CD4-positive, alpha-beta T cell (primary cell): ENCODE measurements around the gene SAMD9. TPM values are rescaled to one million over a fixed set of nuclear protein-coding genes. Genes with fewer than 3 reads are reported as not detected.
"Not testable (repeated sequence)": the region's sequence is repeated elsewhere in the genome, so short reads cannot be mapped to it uniquely, and the experiment has no call there.

ENCODE experiments used
- ATAC-seq: fragments of 200-7000 bp; cut with Tn5 transposase; one replicate; pipeline ENCODE4 v1.10.0; 2022; ENCODE audit warnings: mild to moderate bottlenecking; ENCODE audit not compliant: poor library complexity
- CTCF ChIA-PET: fragments of 350-600 bp; sonication (Branson Sonifier 250); formaldehyde crosslinking; loops from one replicate; lab custom pipeline; 2021; ENCODE audit warnings: antibody characterized with exemption, inconsistent platforms; lab: Charles Lee
- POLR2A ChIA-PET: fragments of 350-600 bp; sonication (Branson Sonifier 250); formaldehyde crosslinking; loops from one replicate; lab custom pipeline; 2021; ENCODE audit warnings: antibody characterized with exemption, inconsistent platforms; lab: Charles Lee
- DNase-seq, 14 experiments: peaks; one replicate each; pipeline ENCODE4 v3.0.0-alpha.2; 2013 to 2020; ENCODE audit warnings: mixed read lengths in 2 of 14
- H3K27ac ChIP-seq, 2 donors: one replicate each; pipeline versions ENCODE4 v1.5.1 to v1.7.0; 2013; ENCODE audit warnings: low read length in 2 of 2, low read depth in 1 of 2, mild to moderate bottlenecking in 1 of 2
- H3K27me3 ChIP-seq, 2 experiments: 1 replicate in 1 of 2; 2 replicates in 1 of 2; pipeline versions ENCODE4 v1.6.1 to v1.7.0; 2013; ENCODE audit warnings: low read length in 2 of 2, control low read depth in 1 of 2, mild to moderate bottlenecking in 1 of 2, moderate library complexity in 1 of 2; ENCODE audit not compliant: insufficient read depth in 2 of 2, control insufficient read depth in 1 of 2
- H3K36me3 ChIP-seq: one replicate; pipeline ENCODE4 v1.6.1; 2013; ENCODE audit warnings: low read length, control low read depth; ENCODE audit not compliant: insufficient read depth
- H3K4me1 ChIP-seq: one replicate; pipeline ENCODE4 v1.6.1; 2013; ENCODE audit warnings: low read length, control low read depth; ENCODE audit not compliant: insufficient read depth
- H3K4me3 ChIP-seq: one replicate; pipeline ENCODE4 v1.5.1; 2013; ENCODE audit warnings: mild to moderate bottlenecking, low read length, moderate library complexity
- H3K9me3 ChIP-seq, 2 experiments: 1 replicate in 1 of 2; 2 replicates in 1 of 2; pipeline versions ENCODE4 v1.6.1 to v1.7.0; 2013; ENCODE audit warnings: low read length in 2 of 2, mild to moderate bottlenecking in 2 of 2, control low read depth in 1 of 2, moderate library complexity in 1 of 2; ENCODE audit not compliant: control insufficient read depth in 1 of 2, insufficient read depth in 1 of 2
- H3K27ac Mint-ChIP-seq: one replicate; pipeline ENCODE4 v1.8.0; 2020; ENCODE audit warnings: mixed read lengths
- H3K27me3 Mint-ChIP-seq: one replicate; pipeline ENCODE4 v1.8.0; 2021; ENCODE audit warnings: mixed read lengths
- H3K36me3 Mint-ChIP-seq: one replicate; pipeline ENCODE4 v1.8.0; 2021; ENCODE audit warnings: low read depth, mixed read lengths
- H3K4me1 Mint-ChIP-seq: one replicate; pipeline ENCODE4 v1.8.0; 2021; ENCODE audit warnings: low read depth, mixed read lengths
- H3K4me3 Mint-ChIP-seq: one replicate; pipeline ENCODE4 v1.8.0; 2020; ENCODE audit warnings: mild to moderate bottlenecking, mixed read lengths
- H3K9me3 Mint-ChIP-seq: one replicate; pipeline ENCODE4 v1.8.0; 2020; ENCODE audit warnings: mixed read lengths
- CTCF ChIP-seq: fragments of 200-600 bp; IDR thresholded peaks from one replicate; pipeline ENCODE4 v1.8.0; 2022; ENCODE audit warnings: antibody characterized with exemption, mild to moderate bottlenecking
- intact Hi-C, 2 experiments: fragments of 100-400 bp; cut with DNase I in 1 of 2; cut with micrococcal nuclease in 1 of 2; formaldehyde crosslinking; loops; one replicate each; pipeline versions ENCODE4 v1.15.1 to v1.9.0; 2023 to 2025; cut with DNase I, micrococcal nuclease
- total RNA-seq, 174 experiments: library from RNA in 2 of 174; stranded (reverse) in 2 of 174; gene quantifications; one replicate each; pipeline ENCODE4 v1.2.3 and lab custom pipeline; 2021 to 2026

The SAMD9 gene
- total RNA-seq, 2 experiments from 2014 or later = 19.1 to 21.5 TPM

- no peak overlapping the region for H3K27ac Mint-ChIP-seq
Measured at GRCh38 chr7:93062599-93062998, 55.2 kb downstream of the SAMD9 start.

GRCh38 chr7:93060865-93061264, 56.9 kb downstream of the SAMD9 start:
- no peaks in the 10 kb centered on the region for H3K4me1 ChIP-seq
- Mint-ChIP-seq H3K27ac (no peak overlapping the region), H3K9me3 (no peaks in the 10 kb centered on the region), H3K4me1 (no peaks in the 10 kb centered on the region), H3K27me3 (peaks cover 3% of the 10 kb centered on the region), H3K36me3 (no peaks in the 10 kb centered on the region), H3K4me3 (no peak overlapping the region)
- no peaks in the 10 kb centered on the region for H3K36me3 ChIP-seq
- POLR2A ChIA-PET = no interaction called here
- no peak overlapping the region for H3K4me3 ChIP-seq
- CTCF ChIA-PET = no interaction called here
- no peaks in the 10 kb centered on the region for H3K9me3 ChIP-seq
- DNase-seq (no peak), ATAC-seq (no peak)
- no peak for TF ChIP-seq CTCF
- H3K27me3 ChIP-seq = peaks cover 0 to 5% of the 10 kb centered on the region in 2 experiments
- intact Hi-C loops = no loop called here
- no peak overlapping the region for H3K27ac ChIP-seq

More at GRCh38 chr7:93062599-93062998, 55.2 kb downstream of the SAMD9 start:
- Histone ChIP-seq H3K9me3 (no peaks in the 10 kb centered on the region), H3K4me3 (no peak overlapping the region), H3K36me3 (no peaks in the 10 kb centered on the region), H3K4me1 (no peaks in the 10 kb centered on the region), H3K27me3 (peaks cover 0 to 5% of the 10 kb centered on the region in 2 experiments), H3K27ac (no peak overlapping the region)
- POLR2A ChIA-PET = no interaction called here
- Mint-ChIP-seq H3K27me3 (peaks cover 3% of the 10 kb centered on the region), H3K9me3 (no peaks in the 10 kb centered on the region), H3K4me1 (no peaks in the 10 kb centered on the region), H3K36me3 (no peaks in the 10 kb centered on the region), H3K4me3 (no peak overlapping the region)
- CTCF ChIA-PET = no interaction called here
- no peak for ATAC-seq
- intact Hi-C loops = no loop called here
- TF ChIP-seq CTCF = no peak
- DNase-seq = no peak

- Mint-ChIP-seq H3K36me3 (no peaks in the 10 kb centered on the region), H3K27me3 (peaks cover 3% of the 10 kb centered on the region), H3K4me3 (no peak overlapping the region), H3K4me1 (no peaks in the 10 kb centered on the region), H3K27ac (no peak overlapping the region), H3K9me3 (no peaks in the 10 kb centered on the region)
- no peaks in the 10 kb centered on the region for H3K4me1 ChIP-seq
- no peaks in the 10 kb centered on the region for H3K36me3 ChIP-seq
- DNase-seq (no peak), ATAC-seq (no peak)
- H3K27ac ChIP-seq = no peak overlapping the region
- ChIA-PET CTCF (interaction anchor here (0.6 kb wide), 1 partner anchor 11 kb away, joined by 4 read pairs; no protein-coding TSS in a partner anchor), POLR2A (no interaction called here)
- H3K27me3 ChIP-seq = peaks cover 0 to 5% of the 10 kb centered on the region in 2 experiments
- intact Hi-C loops = no loop called here
- H3K9me3 ChIP-seq = no peaks in the 10 kb centered on the region
- H3K4me3 ChIP-seq = no peak overlapping the region
- TF ChIP-seq CTCF = no peak
Measured at GRCh38 chr7:93060025-93060424, 57.8 kb downstream of the SAMD9 start.

- H3K4me1 ChIP-seq, ATAC-seq, H3K27me3 Mint-ChIP-seq, H3K4me3 ChIP-seq, H3K27ac ChIP-seq, H3K27ac Mint-ChIP-seq, POLR2A ChIA-PET, H3K9me3 ChIP-seq, H3K27me3 ChIP-seq, H3K4me1 Mint-ChIP-seq, H3K36me3 Mint-ChIP-seq, H3K4me3 Mint-ChIP-seq, DNase-seq, H3K36me3 ChIP-seq, H3K9me3 Mint-ChIP-seq, CTCF ChIA-PET: not testable (repeated sequence)
- intact Hi-C loops = loop anchor here (5.0 to 10.0 kb wide), 3 partner anchors 222 to 532 kb away; partner anchors contain the start of genes CDK6 (in 2 of the 2), PEX1 (in 1 of the 2) and RBM48 (in 1 of the 2)
Measured at GRCh38 chr7:93056621-93057020, 61.2 kb downstream of the SAMD9 start.
